Thymus (tissue), 11 donors: ENCODE data around the gene CSTF1. TPM values are rescaled to one million over a fixed set of nuclear protein-coding genes. Genes with fewer than 3 reads are reported as not detected.

ENCODE experiments used
- DNase-seq, 9 donors: peaks; one replicate each; pipeline ENCODE4 v3.0.0-alpha.2; 2013; ENCODE audit warnings: low spot score in 9 of 9, low read depth in 6 of 9, missing footprints in 1 of 9
- H3K27ac ChIP-seq, 2 donors: one replicate each; pipeline ENCODE4 v1.5.1; 2013; ENCODE audit warnings: control low read depth in 1 of 2, low read depth in 1 of 2, low read length in 1 of 2, mild to moderate bottlenecking in 1 of 2, moderate library complexity in 1 of 2
- H3K27me3 ChIP-seq, 2 donors: one replicate each; pipeline ENCODE4 v1.5.1; 2013; ENCODE audit warnings: low read length in 1 of 2; ENCODE audit not compliant: control insufficient read depth in 2 of 2, insufficient read depth in 1 of 2
- H3K36me3 ChIP-seq, 2 donors: one replicate each; pipeline ENCODE4 v1.5.1; 2013; ENCODE audit warnings: low read length in 1 of 2, mild to moderate bottlenecking in 1 of 2, moderate library complexity in 1 of 2; ENCODE audit not compliant: control insufficient read depth in 2 of 2, insufficient read depth in 2 of 2
- H3K4me1 ChIP-seq, 2 donors: one replicate each; pipeline ENCODE4 v1.5.1; 2013; ENCODE audit warnings: low read length in 2 of 2; ENCODE audit not compliant: control insufficient read depth in 2 of 2, insufficient read depth in 2 of 2
- H3K4me3 ChIP-seq, 2 donors: one replicate each; pipeline ENCODE4 v1.5.1; 2013; ENCODE audit warnings: low read length in 2 of 2, control low read depth in 1 of 2, mild to moderate bottlenecking in 1 of 2
- H3K9me3 ChIP-seq, 2 donors: one replicate each; pipeline ENCODE4 v1.5.1; 2013; ENCODE audit warnings: low read length in 1 of 2, mild to moderate bottlenecking in 1 of 2; ENCODE audit not compliant: control insufficient read depth in 2 of 2, insufficient read depth in 1 of 2
- WGBS: extraction: QIAGEN DNeasy Blood & Tissue Kit; methylation state at CpG from one replicate; pipeline ENCODE4 v1.1.7; 2013; 5-methylcytosine and 5-hydroxymethylcytosine counted together
- polyA plus RNA-seq: library from polyadenylated mRNA; stranded (reverse); fragments of 200-250 nt; gene quantifications from one replicate; pipeline ENCODE4 v1.2.3, GENCODE V29; 2013
- total RNA-seq: library from RNA; stranded (reverse); fragments of 120-200 nt; gene quantifications from one replicate; pipeline ENCODE4 v1.2.4, GENCODE V29; 2013
- donor health status: healthy.

Gene CSTF1
- total and polyA plus RNA-seq, 2 donors: 16.0 to 35.0 TPM

- no peak for DNase-seq
- Histone ChIP-seq H3K36me3 (no peaks in the 10 kb centered on the region), H3K9me3 (no peaks in the 10 kb centered on the region), H3K27ac (no peak overlapping the region), H3K4me3 (no peak overlapping the region), H3K27me3 (no peaks in the 10 kb centered on the region), H3K4me1 (peaks cover 0 to 8% of the 10 kb centered on the region in 2 donors)
These were observed 34.5 kb downstream of the CSTF1 start for GRCh38 chr20:56426926-56427325.

- Histone ChIP-seq H3K4me3 (no peak overlapping the region), H3K4me1 (peaks cover 0 to 4% of the 10 kb centered on the region in 2 donors), H3K9me3 (no peaks in the 10 kb centered on the region), H3K27ac (no peak overlapping the region), H3K36me3 (no peaks in the 10 kb centered on the region), H3K27me3 (no peaks in the 10 kb centered on the region)
- no peak for DNase-seq
- 96% methylated on average over 4 of the region's 4 CpGs for WGBS
These were observed 35.4 kb downstream of the CSTF1 start for GRCh38 chr20:56427797-56428196.

- peaks cover 0 to 2% of the 10 kb centered on the region in 2 donors for H3K4me1 ChIP-seq
- no peaks in the 10 kb centered on the region for H3K9me3 ChIP-seq
- 89% methylated on average over 5 of the region's 5 CpGs for WGBS
- no peak overlapping the region for H3K4me3 ChIP-seq
- H3K27ac ChIP-seq: no peak overlapping the region
- DNase-seq: no peak
- H3K27me3 ChIP-seq: no peaks in the 10 kb centered on the region
- no peaks in the 10 kb centered on the region for H3K36me3 ChIP-seq
These were observed 36.0 kb downstream of the CSTF1 start for GRCh38 chr20:56428410-56428809.

- Histone ChIP-seq H3K27ac (no peak overlapping the region), H3K27me3 (no peaks in the 10 kb centered on the region), H3K4me1 (peaks cover 0 to 2% of the 10 kb centered on the region in 2 donors), H3K4me3 (no peak overlapping the region), H3K36me3 (no peaks in the 10 kb centered on the region), H3K9me3 (no peaks in the 10 kb centered on the region)
- no peak for DNase-seq
- 96% methylated on average over 8 of the region's 8 CpGs for WGBS
These were observed 36.4 kb downstream of the CSTF1 start for GRCh38 chr20:56428881-56429280.

GRCh38 chr20:56429502-56429901 lies 37.1 kb downstream of the CSTF1 start:
- Histone ChIP-seq H3K27ac (no peak overlapping the region), H3K4me1 (peaks cover 0 to 2% of the 10 kb centered on the region in 2 donors), H3K36me3 (no peaks in the 10 kb centered on the region), H3K27me3 (no peaks in the 10 kb centered on the region), H3K9me3 (no peaks in the 10 kb centered on the region), H3K4me3 (no peak overlapping the region)
- no peak for DNase-seq
- WGBS: 81% methylated on average over 6 of the region's 6 CpGs

- no peak for DNase-seq
- WGBS: 60% methylated on average over 4 of the region's 4 CpGs
- no peak overlapping the region for H3K4me3 ChIP-seq
- H3K4me1 ChIP-seq: peaks cover 0 to 2% of the 10 kb centered on the region in 2 donors
- no peaks in the 10 kb centered on the region for H3K9me3 ChIP-seq
- H3K27ac ChIP-seq: no peak overlapping the region
- no peaks in the 10 kb centered on the region for H3K36me3 ChIP-seq
- H3K27me3 ChIP-seq: no peaks in the 10 kb centered on the region
These were observed 37.5 kb downstream of the CSTF1 start for GRCh38 chr20:56429941-56430340.

- Histone ChIP-seq H3K9me3 (no peaks in the 10 kb centered on the region), H3K36me3 (no peaks in the 10 kb centered on the region), H3K27ac (no peak overlapping the region), H3K4me1 (peaks cover 0 to 2% of the 10 kb centered on the region in 2 donors), H3K4me3 (no peak overlapping the region), H3K27me3 (no peaks in the 10 kb centered on the region)
- DNase-seq: no peak
- WGBS: 90% methylated on average over 4 of the region's 4 CpGs
These were observed 38.0 kb downstream of the CSTF1 start for GRCh38 chr20:56430461-56430860.

- Histone ChIP-seq H3K36me3 (no peaks in the 10 kb centered on the region), H3K27me3 (no peaks in the 10 kb centered on the region), H3K27ac (no peak overlapping the region), H3K4me1 (peaks cover 0 to 2% of the 10 kb centered on the region in 2 donors), H3K4me3 (no peak overlapping the region), H3K9me3 (no peaks in the 10 kb centered on the region)
- DNase-seq: no peak
- 98% methylated on average over 1 of the region's 1 CpG for WGBS
These were observed 38.5 kb downstream of the CSTF1 start for GRCh38 chr20:56430957-56431356.

- Histone ChIP-seq H3K9me3 (no peaks in the 10 kb centered on the region), H3K36me3 (no peaks in the 10 kb centered on the region), H3K27me3 (no peaks in the 10 kb centered on the region), H3K4me3 (no peak overlapping the region), H3K4me1 (peaks cover 0 to 2% of the 10 kb centered on the region in 2 donors), H3K27ac (no peak overlapping the region)
- no peak for DNase-seq
- 97% methylated on average over 3 of the region's 3 CpGs for WGBS
These were observed 39.0 kb downstream of the CSTF1 start for GRCh38 chr20:56431471-56431870.
